Measurements from ENCODE around the gene TMPRSS4.

The TMPRSS4 gene

DNA sequence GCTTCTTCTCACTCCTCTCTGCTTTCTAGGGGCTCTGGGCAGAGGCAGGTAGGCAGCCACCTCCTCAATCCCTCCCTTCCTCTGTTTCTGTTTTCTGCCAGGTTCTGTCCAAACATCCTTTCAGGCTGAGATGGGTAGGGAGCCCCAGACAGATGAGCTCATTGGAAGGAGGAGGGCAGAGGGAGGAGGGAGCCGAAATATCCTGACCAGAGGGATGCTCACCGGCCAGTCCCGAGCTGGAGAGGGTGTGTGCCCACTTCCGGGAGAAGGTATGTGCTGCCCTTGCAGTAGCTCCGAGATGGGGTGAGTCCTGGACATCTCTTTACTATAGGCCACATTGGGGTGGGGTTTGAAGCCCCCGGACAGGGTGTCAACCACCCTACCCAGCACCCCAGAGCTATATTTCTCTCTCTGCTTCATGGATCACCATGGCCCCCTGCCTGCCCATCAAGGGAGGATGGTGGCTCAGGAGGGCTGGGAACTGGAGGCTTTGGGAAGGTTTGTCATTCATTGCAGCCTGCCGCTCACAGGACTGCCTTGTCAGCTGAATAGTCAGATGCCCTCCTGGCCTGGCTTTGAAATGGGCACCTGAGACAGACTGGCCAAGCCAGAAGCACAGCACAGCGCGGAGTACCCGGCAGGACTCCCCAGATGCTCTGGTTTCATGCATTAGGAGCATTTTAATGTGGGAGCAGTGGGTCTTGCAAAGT, 80.5 kb downstream of the TMPRSS4 start:
- DNase-seq: no peak

DNA sequence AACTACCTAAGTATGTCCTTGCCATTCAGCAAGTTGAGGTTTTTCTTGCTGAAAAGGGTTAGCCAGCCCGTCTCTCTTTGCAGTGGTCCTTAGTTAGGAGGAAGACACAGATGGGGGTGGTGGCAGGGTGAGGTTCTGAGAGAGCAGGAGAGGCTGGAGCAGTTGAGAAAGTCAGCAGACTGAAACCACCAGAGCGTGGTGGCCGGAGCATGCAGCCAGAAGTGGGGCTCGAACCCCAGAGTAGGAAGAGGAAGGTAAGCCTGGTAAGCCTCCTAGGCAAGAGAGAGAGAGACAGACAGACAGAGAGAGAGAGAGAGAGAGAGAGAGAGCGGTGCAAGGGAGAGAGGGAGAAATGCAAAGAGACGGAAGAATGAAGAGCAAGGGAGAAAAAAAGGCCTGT, 84.9 kb downstream of the TMPRSS4 start:
- no peak for DNase-seq

DNA sequence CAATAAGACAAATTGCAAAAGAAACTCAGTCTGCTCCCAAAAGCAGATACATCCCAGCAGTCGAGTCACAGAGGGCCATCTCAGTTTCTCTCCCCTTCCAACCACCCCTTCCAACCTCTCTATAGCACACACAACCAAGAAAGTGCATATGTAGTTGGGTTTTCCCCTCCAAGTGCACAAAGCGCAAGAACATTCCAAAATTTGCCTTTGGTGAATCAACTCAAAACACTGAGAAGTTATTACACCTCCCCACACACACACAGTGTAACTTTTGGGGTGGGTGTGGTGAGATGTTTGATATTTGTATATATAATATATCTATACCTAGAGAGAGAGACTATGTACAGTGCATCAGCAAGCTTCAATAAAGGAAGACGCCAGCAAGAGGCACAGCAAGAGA, 86.0 kb downstream of the TMPRSS4 start:
- no peak for DNase-seq

DNA sequence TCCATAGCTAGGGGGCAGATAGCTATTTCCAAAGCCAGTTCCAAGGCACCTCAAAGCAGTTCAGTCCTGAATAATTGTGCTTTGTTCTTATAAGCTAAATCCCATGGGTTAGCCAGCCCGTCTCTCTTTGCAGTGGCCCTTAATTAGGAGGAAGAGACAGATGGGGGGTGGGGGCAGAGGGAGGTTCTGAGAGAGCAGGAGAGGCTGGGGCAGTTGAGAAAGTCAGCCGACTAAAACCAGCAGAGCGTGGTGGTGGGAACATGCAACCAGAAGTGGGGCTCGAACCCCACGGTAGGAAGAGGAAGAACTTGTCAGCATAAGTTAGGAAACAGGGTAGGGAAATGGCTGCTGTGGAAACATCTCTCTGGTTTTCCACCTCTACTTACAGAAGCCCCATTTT, 86.6 kb downstream of the TMPRSS4 start:
- no peak for DNase-seq

DNA sequence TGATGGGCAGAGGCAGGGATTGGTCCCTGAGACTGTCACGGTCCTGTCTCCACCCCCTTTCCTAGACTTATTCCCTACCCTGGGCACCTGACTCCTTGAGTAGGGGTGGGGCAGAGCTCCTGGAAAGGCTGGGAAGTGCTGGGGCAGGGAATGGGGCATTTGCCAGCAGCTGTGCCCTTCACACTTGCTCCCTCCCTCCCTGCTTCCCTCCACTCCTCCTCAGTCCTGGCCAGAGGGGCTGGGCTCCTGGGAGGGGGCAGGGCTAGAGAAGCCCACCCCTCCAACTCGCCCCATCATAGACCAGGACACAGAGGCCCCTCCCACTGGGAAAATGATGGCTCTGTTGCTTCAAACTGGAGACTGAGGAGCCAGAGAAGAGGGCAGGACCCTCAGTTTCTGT, 88.0 kb downstream of the TMPRSS4 start:
- DNase-seq: no peak

DNA sequence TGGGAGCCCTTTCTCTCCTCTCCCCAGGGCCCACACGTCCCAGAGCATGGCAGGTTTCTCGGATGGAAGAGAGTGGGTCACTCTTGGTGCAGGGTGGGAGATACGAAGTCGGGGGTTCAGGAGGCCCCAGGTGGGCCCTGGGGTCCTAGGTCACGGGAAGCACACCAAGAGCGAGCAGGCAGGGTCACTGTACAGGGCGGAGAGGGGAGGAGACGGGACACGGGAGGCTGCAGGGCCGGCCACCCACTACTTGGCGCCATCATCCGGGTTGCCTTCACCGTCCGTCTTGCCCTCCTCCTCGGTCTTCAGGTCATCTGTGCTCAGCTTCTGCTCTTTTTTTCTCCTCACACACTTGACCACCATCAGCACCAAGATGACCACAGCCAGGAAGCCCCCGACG, 89.8 kb downstream of the TMPRSS4 start:
- DNase-seq: no peak

DNA sequence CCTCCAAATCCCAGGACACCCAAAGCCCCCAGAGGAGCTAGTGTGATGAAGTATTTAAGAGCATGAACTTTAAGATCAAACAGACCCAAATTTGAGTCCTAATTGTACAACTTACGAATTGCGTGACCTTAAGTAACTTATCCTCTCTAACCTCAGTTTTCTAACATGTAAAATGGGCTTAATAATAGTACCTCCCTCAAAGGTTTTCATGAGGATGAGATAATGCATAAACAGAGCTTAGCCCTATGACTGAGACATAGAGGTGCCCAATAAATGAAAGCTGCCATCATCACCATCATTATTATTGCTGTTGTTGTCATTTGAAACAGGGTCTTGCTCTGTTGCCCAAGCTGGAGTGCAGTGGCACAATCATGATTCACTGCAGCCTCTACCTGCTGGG, 90.4 kb downstream of the TMPRSS4 start:
- no peak for DNase-seq

DNA sequence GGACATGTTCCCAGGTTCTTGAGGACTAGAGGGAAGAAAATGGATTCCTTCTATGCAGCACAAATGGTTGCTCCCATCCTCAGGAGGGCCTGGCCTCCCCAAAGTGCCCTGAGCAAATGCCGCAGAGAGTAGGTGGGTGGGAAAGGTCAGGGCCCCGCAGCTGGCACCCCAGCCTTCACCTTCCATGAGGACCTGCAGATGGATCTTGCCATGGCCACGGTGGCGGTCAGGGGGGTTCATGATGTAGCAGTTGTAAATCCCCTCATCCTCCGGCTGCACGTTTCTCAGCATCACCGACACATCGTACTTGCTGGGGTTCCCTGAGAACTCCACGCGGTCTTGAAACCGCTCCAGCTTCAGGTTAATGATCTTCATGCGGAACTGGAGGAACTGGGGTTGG, 91.0 kb downstream of the TMPRSS4 start:
- no peak for DNase-seq

DNA sequence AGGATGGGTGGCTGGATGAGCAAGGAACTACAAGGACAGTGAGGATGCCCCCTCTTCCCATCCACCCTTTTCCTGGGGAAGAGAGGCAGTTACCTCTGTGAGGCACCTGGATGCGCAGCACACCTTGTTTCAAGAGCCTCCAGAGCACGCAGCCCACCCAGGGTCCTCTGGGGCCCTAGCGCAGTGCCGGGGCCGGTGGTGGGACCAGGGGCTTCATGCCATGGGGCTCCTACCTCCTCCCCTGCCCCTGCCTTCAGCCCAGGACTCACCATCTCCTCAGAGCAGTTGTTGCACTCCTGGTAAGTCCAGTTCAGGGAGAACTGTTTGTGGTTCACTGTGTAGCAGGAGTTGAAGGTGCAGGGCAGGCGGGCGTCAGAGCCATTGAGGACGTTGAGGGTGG, 91.4 kb downstream of the TMPRSS4 start:
- no peak for DNase-seq

DNA sequence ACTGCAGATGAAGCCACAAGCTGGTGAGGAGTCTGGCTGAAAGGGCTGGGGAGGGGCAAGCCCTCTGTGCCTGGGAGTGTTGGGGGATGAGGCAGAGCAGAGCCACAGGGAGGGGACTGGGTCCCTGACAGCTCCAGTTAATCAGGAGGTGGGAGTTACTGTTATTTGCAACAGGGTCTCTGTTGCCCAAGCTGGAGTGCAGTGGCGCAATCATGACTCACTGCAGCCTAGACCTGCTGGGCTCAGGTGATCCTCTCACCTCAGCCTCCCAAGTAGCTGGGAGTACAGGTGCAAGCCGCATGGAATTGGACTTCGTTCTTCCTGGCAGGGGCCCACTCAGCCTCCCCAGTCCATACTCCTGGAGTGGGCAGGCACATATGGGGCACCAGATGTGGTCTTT, 91.9 kb downstream of the TMPRSS4 start:
- no peak for DNase-seq

DNA sequence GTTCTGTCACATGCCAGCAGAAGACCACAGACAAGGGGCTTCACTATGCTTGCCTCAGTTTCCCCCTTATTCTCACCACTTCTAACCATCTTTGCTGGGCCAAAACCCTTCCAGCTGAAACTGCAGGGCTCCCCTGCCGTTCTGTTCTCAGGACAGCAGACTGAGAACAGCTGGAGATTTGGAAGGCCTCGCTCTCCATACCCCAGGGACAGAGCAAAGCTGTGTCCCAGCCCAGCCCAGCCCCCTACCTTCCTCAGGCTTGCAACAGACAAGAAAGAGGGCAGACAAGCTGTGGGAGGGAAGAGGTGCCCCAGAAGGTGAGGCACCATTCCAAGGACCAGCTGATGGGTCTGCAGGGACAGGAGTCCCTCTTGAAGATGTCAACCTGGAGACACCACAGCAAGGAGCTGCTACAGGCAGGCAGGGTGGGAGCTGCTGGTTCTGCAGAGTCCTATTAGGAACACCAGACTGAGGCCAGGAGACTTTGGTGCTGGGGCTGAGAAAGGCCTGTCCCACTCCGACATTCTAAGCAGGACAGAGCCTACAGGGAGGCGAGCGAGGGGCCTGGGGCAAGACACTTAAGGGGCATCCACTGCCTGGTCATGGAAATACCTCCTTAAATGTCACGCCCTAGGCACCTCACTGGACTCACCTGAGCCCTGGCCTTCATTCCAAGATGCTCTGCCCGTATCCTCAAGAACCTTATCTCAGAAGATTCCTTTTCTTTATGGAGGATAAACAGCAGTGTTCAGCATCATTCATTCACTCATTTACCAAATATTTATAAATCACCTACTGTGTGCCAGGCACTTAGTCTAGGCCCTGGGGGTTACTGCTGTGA, 92.6 kb downstream of the TMPRSS4 start:
- DNase-seq: no peak

DNA sequence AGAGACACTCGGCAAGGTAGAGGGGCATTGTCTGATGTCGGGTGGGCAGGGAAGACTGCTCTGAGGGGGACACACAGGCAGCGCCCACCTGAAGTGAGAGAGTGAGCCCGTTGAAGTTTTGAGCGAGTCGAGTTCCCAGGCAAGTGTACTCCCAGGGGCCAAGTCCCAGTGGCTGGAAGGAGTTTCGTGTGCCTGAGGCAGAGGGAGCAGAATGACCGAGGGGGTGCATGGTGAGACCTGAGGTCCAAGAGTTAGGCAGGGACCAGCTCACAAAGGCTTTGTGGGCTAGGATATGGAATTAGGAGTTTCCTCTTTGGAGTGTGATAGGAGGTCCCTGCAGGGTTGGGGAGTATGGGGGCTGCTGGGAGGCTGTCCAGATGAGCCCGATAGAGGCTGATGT, 93.4 kb downstream of the TMPRSS4 start:
- DNase-seq: no peak

DNA sequence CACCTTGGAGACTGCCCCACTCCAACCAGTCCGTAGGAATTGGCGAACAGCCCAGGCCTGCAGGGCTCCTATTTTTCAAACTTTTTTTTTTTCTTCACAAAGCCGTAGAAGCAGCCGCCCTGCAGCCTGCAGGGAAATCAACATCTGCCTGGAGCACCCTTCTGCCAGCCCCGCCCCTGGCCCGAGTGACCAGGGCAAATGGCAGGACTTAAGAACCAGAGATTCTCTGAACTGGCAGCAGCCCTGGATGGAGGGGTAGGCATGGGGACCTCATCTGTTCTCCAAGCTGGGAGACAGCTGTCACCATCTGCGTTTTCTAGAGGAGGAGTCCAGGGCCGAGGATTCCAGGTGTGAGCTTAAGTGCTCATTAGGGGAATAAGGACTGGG, 94.0 kb downstream of the TMPRSS4 start:
- no peak for DNase-seq

All from fibroblast of skin of back (primary cell).